ENCODE results near the gene MSRB1.

MSRB1 gene

GRCh38 chr16:1895949-1896675 is 46.9 kb downstream of the MSRB1 start:
- no peak for DNase-seq (ENCODE audit: low spot score)

- DNase-seq (ENCODE audit: low spot score), result no peak
Observed at GRCh38 chr16:1895068-1895467, 47.9 kb downstream of the MSRB1 start.

DNA sequence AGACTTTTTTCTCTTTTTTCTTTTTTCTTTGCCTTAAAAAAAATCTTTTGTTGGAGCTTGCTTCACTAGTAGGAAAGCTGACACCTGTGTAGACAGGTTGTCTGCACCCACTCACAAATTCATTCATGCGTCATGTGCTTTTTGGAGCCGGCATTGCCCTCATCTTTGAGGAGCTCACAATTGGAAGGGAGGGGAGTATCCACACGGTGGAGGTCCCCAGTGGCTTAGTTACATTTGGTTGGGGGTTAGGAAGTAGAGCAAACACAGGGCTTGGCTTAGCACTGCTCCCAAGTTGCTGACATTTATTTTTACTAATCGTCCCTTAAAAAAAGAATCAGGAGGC is 52.3 kb downstream of the MSRB1 start:
- DNase-seq (ENCODE audit: low spot score), result no peak

GRCh38 chr16:1890024-1890707 is 52.8 kb downstream of the MSRB1 start:
- no peak for DNase-seq (ENCODE audit: low spot score)

Measured in kidney capillary endothelial cell (primary cell).